Lung (tissue), 12 donors: Measurements from ENCODE around the gene AREL1. TPM values are rescaled to one million over a fixed set of nuclear protein-coding genes. Genes with fewer than 3 reads are reported as not detected.

Source experiments
- ATAC-seq: fragments of 200-7000 bp; cut with Tn5 transposase; one replicate; pipeline ENCODE4 v1.9.1; 2020; ENCODE audit warnings: moderate number of reproducible peaks; ENCODE audit not compliant: insufficient read depth, low FRiP score
- DNase-seq, 3 donors: peaks; one replicate each; pipeline ENCODE4 v3.0.0-alpha.2; 2013 to 2017
- H3K27ac ChIP-seq, 2 donors: one replicate each; pipeline ENCODE4 v1.5.1; 2013; ENCODE audit warnings: mild to moderate bottlenecking in 2 of 2, moderate library complexity in 2 of 2, control low read depth in 1 of 2, inconsistent platforms in 1 of 2, low read depth in 1 of 2, low read length in 1 of 2
- H3K27me3 ChIP-seq, 3 donors: one replicate each; pipeline ENCODE4 v1.5.1; 2013; ENCODE audit warnings: low read length in 2 of 3; ENCODE audit not compliant: control insufficient read depth in 3 of 3, insufficient read depth in 3 of 3
- H3K36me3 ChIP-seq, 4 donors: one replicate each; pipeline ENCODE4 v1.5.1; 2013; ENCODE audit warnings: low read length in 4 of 4, mild to moderate bottlenecking in 1 of 4, moderate library complexity in 1 of 4; ENCODE audit not compliant: control insufficient read depth in 4 of 4, insufficient read depth in 4 of 4
- H3K4me1 ChIP-seq, 5 donors: one replicate each; pipeline ENCODE4 v1.5.1; 2013; ENCODE audit warnings: low read length in 5 of 5, mild to moderate bottlenecking in 2 of 5, moderate library complexity in 1 of 5; ENCODE audit not compliant: control insufficient read depth in 5 of 5, insufficient read depth in 5 of 5
- H3K4me3 ChIP-seq: one replicate; pipeline ENCODE4 v1.5.1; 2013; ENCODE audit warnings: mild to moderate bottlenecking, control low read depth, moderate library complexity
- H3K9ac ChIP-seq, 2 donors: one replicate each; pipeline ENCODE4 v1.5.1; 2013; ENCODE audit warnings: low read length in 2 of 2, control low read depth in 1 of 2; ENCODE audit not compliant: insufficient read depth in 1 of 2
- H3K9me3 ChIP-seq, 4 donors: one replicate each; pipeline ENCODE4 v1.5.1; 2013; ENCODE audit warnings: low read length in 3 of 4, mild to moderate bottlenecking in 1 of 4, moderate library complexity in 1 of 4; ENCODE audit not compliant: control insufficient read depth in 4 of 4, insufficient read depth in 3 of 4
- WGBS, 2 donors: extraction: QIAGEN DNeasy Blood & Tissue Kit; methylation state at CpG; one replicate each; pipeline ENCODE4 v1.1.7; 2013; 5-methylcytosine and 5-hydroxymethylcytosine counted together
- polyA plus RNA-seq, 2 donors: library from polyadenylated mRNA; stranded (reverse); fragments of 200-250 nt; gene quantifications; one replicate each; pipeline ENCODE4 v1.2.1, GENCODE V29; 2013
- total RNA-seq, 2 donors: library from RNA; depleted of rRNA in 1 of 2; stranded (reverse); fragments of >200 nt in 1 of 2; gene quantifications; one replicate each; pipeline ENCODE4 v1.2.1, GENCODE V29; 2014 to 2021
- TF ChIP-seq, protein P1 (sequence below): IDR thresholded peaks from 2 replicates; pipeline ENCODE4 v1.5.1; 2012; ENCODE audit warnings: mild to moderate bottlenecking; ENCODE audit errors: control extremely low read depth, extremely low read depth
- donor health status: control.
- donor health status: control.
- donor health status: Bipolar disorder and iron deficiency.
- donor health status: healthy.
- donor health status: DM: yes; HTN: yes; CAD: no.

Gene AREL1
- total and polyA plus RNA-seq, 4 donors: 10.5 to 41.6 (median 23.8) TPM

DNA sequence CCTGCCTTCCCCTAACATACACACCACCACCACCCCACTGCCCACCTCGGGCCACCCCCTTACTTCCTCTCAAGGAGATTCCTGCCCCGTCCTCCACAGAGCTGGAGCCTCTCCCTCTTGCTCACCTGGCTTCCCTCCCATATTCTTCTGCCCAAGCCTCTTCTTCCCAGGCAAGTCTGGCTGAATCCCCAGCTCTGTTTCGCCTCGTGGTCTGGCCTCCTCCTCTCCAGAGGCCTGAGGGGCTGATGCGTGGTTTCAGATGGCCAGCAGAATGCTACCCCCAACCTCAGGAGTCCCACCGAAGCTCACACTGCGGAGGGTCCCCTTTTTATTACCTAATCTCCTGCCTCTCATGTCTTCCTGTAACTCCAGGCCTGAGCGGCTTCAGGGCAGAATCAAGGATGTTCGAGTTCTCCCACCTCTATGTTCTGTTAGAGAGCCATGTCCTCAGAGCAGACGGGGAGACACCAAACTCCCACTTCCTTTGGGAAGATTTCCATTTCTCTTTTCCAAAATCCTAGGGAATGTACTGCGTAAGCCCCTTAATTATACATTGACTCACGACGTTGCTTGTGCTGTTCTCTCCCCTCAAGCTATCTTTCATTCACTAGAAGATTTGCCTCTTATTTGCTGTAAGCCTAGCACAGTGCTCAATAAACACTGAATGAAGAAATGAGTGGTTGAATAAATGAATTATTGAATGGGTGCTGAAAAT lies 67.0 kb downstream of the AREL1 start:
- H3K27me3 ChIP-seq: no peaks in the 10 kb centered on the region
- TF ChIP-seq, protein P1, sequence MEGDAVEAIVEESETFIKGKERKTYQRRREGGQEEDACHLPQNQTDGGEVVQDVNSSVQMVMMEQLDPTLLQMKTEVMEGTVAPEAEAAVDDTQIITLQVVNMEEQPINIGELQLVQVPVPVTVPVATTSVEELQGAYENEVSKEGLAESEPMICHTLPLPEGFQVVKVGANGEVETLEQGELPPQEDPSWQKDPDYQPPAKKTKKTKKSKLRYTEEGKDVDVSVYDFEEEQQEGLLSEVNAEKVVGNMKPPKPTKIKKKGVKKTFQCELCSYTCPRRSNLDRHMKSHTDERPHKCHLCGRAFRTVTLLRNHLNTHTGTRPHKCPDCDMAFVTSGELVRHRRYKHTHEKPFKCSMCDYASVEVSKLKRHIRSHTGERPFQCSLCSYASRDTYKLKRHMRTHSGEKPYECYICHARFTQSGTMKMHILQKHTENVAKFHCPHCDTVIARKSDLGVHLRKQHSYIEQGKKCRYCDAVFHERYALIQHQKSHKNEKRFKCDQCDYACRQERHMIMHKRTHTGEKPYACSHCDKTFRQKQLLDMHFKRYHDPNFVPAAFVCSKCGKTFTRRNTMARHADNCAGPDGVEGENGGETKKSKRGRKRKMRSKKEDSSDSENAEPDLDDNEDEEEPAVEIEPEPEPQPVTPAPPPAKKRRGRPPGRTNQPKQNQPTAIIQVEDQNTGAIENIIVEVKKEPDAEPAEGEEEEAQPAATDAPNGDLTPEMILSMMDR: no peak
- no peak overlapping the region for H3K4me3 ChIP-seq
- H3K4me1 ChIP-seq: peaks cover 0 to 19% (median 9%) of the 10 kb centered on the region in 5 donors
- H3K27ac ChIP-seq: no peak overlapping the region
- WGBS, 2 donors: 67 to 69% methylated on average over 13 of the region's 13 CpGs
- ATAC-seq (no peak), DNase-seq (no peak)
- no peaks in the 10 kb centered on the region for H3K36me3 ChIP-seq
- H3K9ac ChIP-seq: no peak overlapping the region
- H3K9me3 ChIP-seq: no peaks in the 10 kb centered on the region

DNA sequence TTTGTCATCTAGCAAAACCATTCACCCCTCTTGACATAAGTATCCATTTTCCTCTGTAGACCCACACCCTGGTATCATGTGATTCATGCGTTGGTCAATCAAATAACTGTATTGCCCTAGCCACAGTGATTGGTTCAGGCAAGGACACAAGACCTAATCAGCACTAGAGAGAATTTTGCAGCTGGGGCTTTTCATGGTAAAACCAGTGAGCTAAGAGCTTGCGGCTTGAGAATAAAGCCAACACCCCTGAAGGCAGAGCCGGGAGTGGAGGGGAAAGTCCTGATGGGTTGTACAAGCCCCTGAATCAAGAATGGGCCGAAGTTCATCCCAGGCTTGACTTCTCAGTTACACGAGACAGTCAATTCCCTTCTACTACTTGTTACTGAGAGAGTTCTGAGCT lies 67.6 kb downstream of the AREL1 start:
- Histone ChIP-seq H3K9ac (no peak overlapping the region), H3K4me1 (peaks cover 0 to 19% (median 9%) of the 10 kb centered on the region in 5 donors)
- 78 to 79% methylated on average over 5 of the region's 5 CpGs for WGBS, 2 donors

DNA sequence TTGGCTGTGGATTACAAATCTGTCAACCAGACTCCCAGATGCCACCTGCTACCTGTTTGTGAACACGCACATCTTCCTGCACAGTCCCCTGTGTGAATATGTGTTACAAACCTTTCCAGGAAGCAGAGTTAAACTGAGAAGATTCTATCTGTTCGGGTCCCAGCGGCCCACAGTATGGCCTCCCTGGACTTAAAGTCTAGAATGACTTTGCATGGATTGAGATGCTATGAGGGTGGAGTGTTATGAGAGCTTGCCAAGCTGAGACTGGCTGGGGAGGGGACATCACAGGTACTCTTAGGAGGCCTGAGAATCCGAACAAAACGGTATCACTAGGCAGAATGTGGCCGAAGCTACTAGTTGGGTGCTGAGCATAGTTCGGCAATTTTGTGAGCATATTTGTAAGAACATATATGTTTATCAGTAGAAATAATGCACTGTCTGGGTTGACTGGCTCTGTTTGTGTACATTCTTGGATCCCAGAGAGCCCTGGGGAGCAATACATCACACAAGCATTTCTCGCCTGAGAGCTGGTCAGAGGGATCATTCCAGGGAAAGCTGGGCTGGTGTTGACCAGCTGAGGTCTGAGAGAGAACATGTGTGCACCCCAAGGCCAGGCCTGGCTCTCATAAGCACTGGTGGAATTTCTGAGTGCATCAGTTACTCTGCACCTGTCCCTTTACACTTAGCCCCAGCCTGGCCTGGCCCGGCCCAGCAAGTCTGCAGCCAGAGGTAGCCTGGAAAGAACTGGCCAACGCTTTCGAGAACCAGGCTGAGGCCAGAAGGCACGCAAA lies 71.1 kb downstream of the AREL1 start:
- Histone ChIP-seq H3K9ac (no peak overlapping the region), H3K36me3 (no peaks in the 10 kb centered on the region), H3K27ac (no peak overlapping the region), H3K4me1 (peaks cover 0 to 4% (median 0%) of the 10 kb centered on the region in 5 donors), H3K4me3 (no peak overlapping the region), H3K27me3 (no peaks in the 10 kb centered on the region), H3K9me3 (no peaks in the 10 kb centered on the region)
- DNase-seq: peak in 1 of 3 donors; percentile 45
- 92% methylated on average over 12 of the region's 12 CpGs for WGBS, 2 donors
- no peak for ATAC-seq
- TF ChIP-seq, protein P1: no peak

More for the DNA sequence above, 67.6 kb downstream of the AREL1 start:
- TF ChIP-seq, protein P1: no peak
- Histone ChIP-seq H3K9me3 (no peaks in the 10 kb centered on the region), H3K36me3 (no peaks in the 10 kb centered on the region), H3K27ac (no peak overlapping the region), H3K27me3 (no peaks in the 10 kb centered on the region), H3K4me3 (no peak overlapping the region)
- DNase-seq (no peak), ATAC-seq (no peak)
